HCT116 (cell line): ENCODE data around the gene UQCRFS1. TPM values are rescaled to one million over a fixed set of nuclear protein-coding genes. Genes with fewer than 3 reads are reported as not detected.

Source experiments
- ATAC-seq: fragments of 200-7000 bp; cut with Tn5 transposase; 2 replicates; pipeline ENCODE4 v1.9.1; 2020; ENCODE audit warnings: mild to moderate bottlenecking, moderate library complexity
- BruUV-seq: library from RNA; stranded (reverse); fragments of 400-500 nt; replicated peaks from 2 replicates; lab custom pipeline; 2021; lab: Mats Ljungman, UMichigan
- CTCF ChIA-PET: fragments of 300-600 bp; sonication (Branson Sonifier 250); formaldehyde crosslinking; loops from one replicate; lab custom pipeline; 2021; ENCODE audit warnings: antibody characterized with exemption; lab: Charles Lee
- POLR2A ChIA-PET: fragments of 300-600, 350-600 bp; sonication (Branson Sonifier 250); formaldehyde crosslinking; loops from one replicate; lab custom pipeline; 2021; ENCODE audit warnings: antibody characterized with exemption; lab: Charles Lee
- RAD21 ChIA-PET, 2 experiments: fragments of 300-600 bp; sonication (Branson Sonifier 250); formaldehyde crosslinking; loops; one replicate each; lab custom pipeline; 2023; ENCODE audit warnings: low total read pairs in 2 of 2; ENCODE audit not compliant: uncharacterized antibody in 2 of 2, unreplicated experiment in 2 of 2, low non-redundant PET in 1 of 2; lab: Charles Lee
- DNase-seq: peaks from one replicate; pipeline ENCODE4 v3.0.0-alpha.2; 2010; ENCODE audit warnings: low read depth, low spot score
- H2AFZ ChIP-seq: fragments of 200-600 bp; shearing (Covaris generic), sonication (generic); 2 replicates; pipeline ENCODE4 v1.6.1; 2017; ENCODE audit warnings: low read depth, mixed run types, mixed read lengths, antibody characterized with exemption, low read length; ENCODE audit not compliant: poor library complexity, severe bottlenecking
- H3K27ac ChIP-seq: 2 replicates; pipeline ENCODE4 v1.5.1; 2012; ENCODE audit warnings: low read depth, low read length
- H3K27me3 ChIP-seq: fragments of 200-600 bp; sonication (generic); 2 replicates; pipeline ENCODE4 v1.6.1; 2016; ENCODE audit warnings: mixed run types, low read length, mixed read lengths; ENCODE audit not compliant: insufficient read depth
- H3K36me3 ChIP-seq, 2 experiments: fragments of 200-500 bp in 1 of 2; fragments of 200-600 bp in 1 of 2; sonication (Bioruptor generic) in 1 of 2; sonication (generic) in 1 of 2; 2 replicates each; pipeline versions ENCODE4 v1.5.1 to v1.6.1; 2014 to 2016; ENCODE audit warnings: low read length in 2 of 2, inconsistent platforms in 1 of 2, mixed read lengths in 1 of 2, mixed run types in 1 of 2; ENCODE audit not compliant: insufficient read depth in 2 of 2, control insufficient read depth in 1 of 2
- H3K4me1 ChIP-seq, 2 experiments: fragments of 200-600 bp in 1 of 2; sonication (generic) in 1 of 2; 2 replicates each; pipeline versions ENCODE4 v1.5.1 to v1.6.1; 2012 to 2017; ENCODE audit warnings: low read length in 2 of 2, inconsistent platforms in 1 of 2, mild to moderate bottlenecking in 1 of 2, mixed read lengths in 1 of 2, mixed run types in 1 of 2, moderate library complexity in 1 of 2; ENCODE audit not compliant: insufficient read depth in 2 of 2, control insufficient read depth in 1 of 2
- H3K4me2 ChIP-seq: fragments of 200-600 bp; sonication (generic); 2 replicates; pipeline ENCODE4 v1.6.1; 2017; ENCODE audit warnings: mixed run types, low read length, mixed read lengths
- H3K4me3 ChIP-seq, 2 experiments: fragments of 200-600 bp in 1 of 2; sonication (generic) in 1 of 2; replicated peaks in 1 of 2; 2 replicates each; pipeline ENCODE4 v1.5.1; 2011 to 2016; ENCODE audit warnings: low read length in 2 of 2, control low read depth in 1 of 2, low read depth in 1 of 2, mild to moderate bottlenecking in 1 of 2, mixed read lengths in 1 of 2, mixed run types in 1 of 2
- H3K79me2 ChIP-seq: fragments of 200-600 bp; sonication (generic); 2 replicates; pipeline ENCODE4 v1.6.1; 2017; ENCODE audit warnings: mild to moderate bottlenecking, mixed run types, low read length, moderate library complexity, mixed read lengths; ENCODE audit not compliant: insufficient read depth
- H3K9ac ChIP-seq: fragments of 200-600 bp; sonication (generic); 2 replicates; pipeline ENCODE4 v1.6.1; 2016; ENCODE audit warnings: low read length, mixed read lengths
- H3K9me2 ChIP-seq: fragments of 200-600 bp; sonication (generic), shearing (Covaris generic); 2 replicates; pipeline ENCODE4 v1.6.1; 2017; ENCODE audit warnings: mixed run types, mild to moderate bottlenecking, moderate library complexity; ENCODE audit not compliant: insufficient read depth
- H3K9me3 ChIP-seq, 2 experiments: fragments of 200-500 bp in 1 of 2; fragments of 200-600 bp in 1 of 2; sonication (Bioruptor generic) in 1 of 2; sonication (generic) in 1 of 2; 2 replicates each; pipeline ENCODE4 v1.6.1; 2014 to 2017; ENCODE audit warnings: low read length in 2 of 2, mixed read lengths in 2 of 2, inconsistent platforms in 1 of 2, low read depth in 1 of 2, mild to moderate bottlenecking in 1 of 2, mixed run types in 1 of 2, moderate library complexity in 1 of 2; ENCODE audit not compliant: control insufficient read depth in 1 of 2, insufficient read depth in 1 of 2
- H4K20me1 ChIP-seq: fragments of 200-600 bp; sonication (generic), shearing (Covaris generic); 2 replicates; pipeline ENCODE4 v1.6.1; 2017; ENCODE audit warnings: mixed run types, mild to moderate bottlenecking, moderate library complexity; ENCODE audit not compliant: insufficient read depth
- CTCF ChIP-seq, 3 experiments: fragments of 200-600 bp in 1 of 3; sonication (generic) in 1 of 3; IDR thresholded peaks in 2 of 3; conservative IDR thresholded peaks in 1 of 3; 2 replicates each; pipeline ENCODE4 v1.5.1; 2012 to 2017; ENCODE audit warnings: low read depth in 2 of 3, low read length in 2 of 3, antibody characterized with exemption in 1 of 3, borderline replicate concordance in 1 of 3, control low read depth in 1 of 3, mild to moderate bottlenecking in 1 of 3, mixed read lengths in 1 of 3, mixed run types in 1 of 3, moderate library complexity in 1 of 3; ENCODE audit not compliant: insufficient read depth in 1 of 3
- EZH2 ChIP-seq: fragments of 200-600 bp; sonication (generic); IDR thresholded peaks from 2 replicates; pipeline ENCODE4 v1.6.1; 2017; ENCODE audit warnings: antibody characterized with exemption, mixed run types
- FOSL1 ChIP-seq: IDR thresholded peaks from 2 replicates; pipeline ENCODE4 v1.6.1; 2012; ENCODE audit warnings: low read depth
- JUND ChIP-seq: IDR thresholded peaks from 2 replicates; pipeline ENCODE4 v1.6.1; 2012
- MAX ChIP-seq: IDR thresholded peaks from 2 replicates; pipeline ENCODE4 v1.6.1; 2012
- POLR2A ChIP-seq: IDR thresholded peaks from 2 replicates; pipeline ENCODE4 v1.7.0; 2011; ENCODE audit warnings: borderline replicate concordance; ENCODE audit not compliant: insufficient read depth, insufficient read length; ENCODE audit errors: extremely low read depth
- POLR2AphosphoS5 ChIP-seq: IDR thresholded peaks from 2 replicates; pipeline ENCODE4 v1.6.1; 2011; ENCODE audit warnings: mild to moderate bottlenecking, low read depth, low read length, moderate library complexity
- RAD21 ChIP-seq: IDR thresholded peaks from 2 replicates; pipeline ENCODE4 v1.6.1; 2012; ENCODE audit warnings: low read depth, mild to moderate bottlenecking
- REST ChIP-seq: IDR thresholded peaks from 2 replicates; pipeline ENCODE4 v1.6.1; 2012; ENCODE audit warnings: low read depth
- SIN3A ChIP-seq: IDR thresholded peaks from 2 replicates; pipeline ENCODE4 v1.6.1; 2012; ENCODE audit warnings: low read depth
- SP1 ChIP-seq: IDR thresholded peaks from 2 replicates; pipeline ENCODE4 v1.6.1; 2012; ENCODE audit warnings: low read depth
- TCF7L2 ChIP-seq: IDR thresholded peaks from 2 replicates; pipeline ENCODE4 v1.7.0; 2011; ENCODE audit warnings: borderline replicate concordance, inconsistent platforms; ENCODE audit not compliant: insufficient read depth, insufficient read length; ENCODE audit errors: extremely low read depth
- ZBTB33 ChIP-seq: IDR thresholded peaks from 2 replicates; pipeline ENCODE4 v1.6.1; 2011; ENCODE audit warnings: mild to moderate bottlenecking, low read length, moderate library complexity; ENCODE audit not compliant: insufficient replicate concordance; ENCODE audit errors: extremely low read depth
- ZFX ChIP-seq: fragments of 450-650 bp; IDR thresholded peaks from 2 replicates; pipeline ENCODE4 v1.6.1; 2017
- intact Hi-C: fragments of 100-400 bp; cut with micrococcal nuclease; formaldehyde crosslinking; loops from 2 replicates; pipeline ENCODE4 v1.10.0; 2022
- total RNA-seq: library from RNA; stranded (reverse); gene quantifications from one replicate; pipeline ENCODE4 v1.2.1, GENCODE V29; 2021; ENCODE audit not compliant: unreplicated experiment

UQCRFS1 gene
- total RNA-seq, 1 experiment from 2014 or later = 45.8 TPM

GRCh38 chr19:29259153-29259552, 46.2 kb upstream of the UQCRFS1 start:
- ChIA-PET RAD21 (no interaction called here), CTCF (interaction anchor here (1.0 to 1.4 kb wide), 3 partner anchors 10 to 219 kb away, joined by 4 read pairs; no protein-coding TSS in a partner anchor), POLR2A (no interaction called here)
- H3K9me2 ChIP-seq = no peaks in the 10 kb centered on the region
- no peak overlapping the region for H2AFZ ChIP-seq
- H3K27me3 ChIP-seq = no peaks in the 10 kb centered on the region
- no TSS peak for BruUV-seq
- H3K9me3 ChIP-seq = no peaks in the 10 kb centered on the region; a peak in 1 of 4 replicates
- H3K4me3 ChIP-seq = no peak overlapping the region
- DNase-seq = no peak
- intact Hi-C loops = loop anchor here (10.0 kb wide), 1 partner anchor 514 kb away; no protein-coding TSS in a partner anchor
- H3K9ac ChIP-seq = no peak overlapping the region
- peak; percentile 63 for ATAC-seq
- H3K27ac ChIP-seq = no peak overlapping the region
- H4K20me1 ChIP-seq = no peaks in the 10 kb centered on the region
- H3K36me3 ChIP-seq = no peaks in the 10 kb centered on the region
- TF ChIP-seq FOSL1 = no peak
- TF ChIP-seq TCF7L2 = no peak
- no peak for TF ChIP-seq POLR2AphosphoS5
- no peak for TF ChIP-seq EZH2
- TF ChIP-seq MAX = no peak
- TF ChIP-seq ZFX = no peak
- TF ChIP-seq POLR2A = no peak
- TF ChIP-seq CTCF (IDR thresholded peaks at IDR 0.05 in 2 of 3, conservative IDR thresholded peaks at IDR 0.05 in 1 of 3; ENCODE audit: borderline replicate concordance in 1 of 3, insufficient read depth in 1 of 3, low read depth in 2 of 3, low read length in 2 of 3) = peak in 2 of 3 experiments; percentile 38 to 54; a peak in 4 of 6 replicates
- no peak for TF ChIP-seq SP1
- no peak for TF ChIP-seq REST
- no peak for TF ChIP-seq JUND
- TF ChIP-seq RAD21 = 0 out of 2 replicates have a peak, but pooled peaks have one; percentile 29
- TF ChIP-seq SIN3A = no peak
- no peak for TF ChIP-seq ZBTB33
- H3K79me2 ChIP-seq = no peaks in the 10 kb centered on the region
- H3K4me1 ChIP-seq = no peaks in the 10 kb centered on the region
- no peak overlapping the region for H3K4me2 ChIP-seq
